IPS-NIHi7 (cell line): ENCODE data around the gene IRF2BPL.

Experiments used
- DNase-seq: peaks from one replicate; pipeline ENCODE4 v3.0.0; 2012; ENCODE audit warnings: mixed read lengths; ENCODE audit errors: extremely low spot score

The IRF2BPL gene

DNA sequence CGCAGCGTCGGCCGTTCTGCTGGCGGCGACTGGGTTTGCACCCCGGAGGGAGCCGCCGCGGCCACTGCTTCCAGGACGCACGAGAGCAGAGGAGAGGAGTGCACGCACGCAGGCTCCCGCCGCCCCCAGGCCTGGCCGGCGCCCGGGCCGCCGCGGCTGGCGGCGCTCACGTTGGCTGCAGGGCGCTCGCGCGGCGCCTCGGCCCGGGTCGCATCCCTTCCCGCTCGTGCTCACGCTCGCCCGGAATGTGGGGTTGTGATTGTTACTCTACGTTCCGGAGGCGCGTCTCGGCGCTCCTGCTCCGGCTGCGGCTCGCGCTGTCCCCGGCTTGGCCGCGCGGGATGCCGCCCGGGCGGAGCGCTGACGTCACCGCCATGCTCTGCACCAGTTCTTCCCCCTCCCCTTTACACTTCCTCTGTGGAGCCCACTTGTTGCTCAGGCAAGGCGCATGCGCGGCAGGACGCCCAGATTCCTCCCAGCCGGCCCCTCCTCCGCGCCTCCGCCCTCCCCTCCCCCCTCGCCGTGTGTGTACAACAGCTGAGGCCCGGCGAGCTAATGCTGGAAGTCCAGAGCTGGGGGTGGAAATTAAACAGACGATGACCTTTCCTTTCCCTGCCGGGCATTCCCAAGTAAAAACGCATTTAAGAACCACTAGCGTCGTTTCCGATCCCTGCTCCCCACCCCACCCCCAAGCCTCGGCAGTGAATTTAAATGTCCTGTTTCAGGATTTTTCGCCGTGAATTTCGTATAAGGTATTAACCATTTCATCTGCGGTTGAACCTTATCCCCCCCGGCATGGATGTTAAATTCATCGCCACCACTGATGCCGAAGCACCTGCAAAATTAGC is at the start of gene IRF2BPL:
IRF2BPL (minus strand) TSS at position 325 of the 848 bp plus-strand sequence. CDS start 916 bp downstream, outside the sequence.
- DNase-seq, result peak; percentile 92

DNA sequence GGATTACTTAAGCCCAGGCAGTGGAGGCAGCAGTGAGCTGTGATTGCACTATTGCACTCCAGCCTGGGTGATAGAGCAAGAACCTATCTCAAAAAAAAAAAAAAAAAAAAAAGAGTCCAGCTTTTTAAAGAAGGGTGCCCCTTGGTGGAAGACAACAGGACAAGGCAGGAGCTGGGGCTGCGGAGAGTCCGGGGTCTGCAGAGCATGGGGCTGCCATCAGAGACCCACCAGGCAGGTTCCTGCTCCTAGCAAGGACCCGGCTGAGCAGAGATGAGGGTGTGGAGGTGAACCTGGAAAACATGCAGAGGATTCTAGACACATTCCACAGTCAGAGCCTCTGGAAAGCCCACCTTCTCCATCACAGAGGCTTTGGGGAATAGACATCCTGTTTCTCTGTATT is 48.5 kb upstream of the IRF2BPL start:
- DNase-seq, result no peak

DNA sequence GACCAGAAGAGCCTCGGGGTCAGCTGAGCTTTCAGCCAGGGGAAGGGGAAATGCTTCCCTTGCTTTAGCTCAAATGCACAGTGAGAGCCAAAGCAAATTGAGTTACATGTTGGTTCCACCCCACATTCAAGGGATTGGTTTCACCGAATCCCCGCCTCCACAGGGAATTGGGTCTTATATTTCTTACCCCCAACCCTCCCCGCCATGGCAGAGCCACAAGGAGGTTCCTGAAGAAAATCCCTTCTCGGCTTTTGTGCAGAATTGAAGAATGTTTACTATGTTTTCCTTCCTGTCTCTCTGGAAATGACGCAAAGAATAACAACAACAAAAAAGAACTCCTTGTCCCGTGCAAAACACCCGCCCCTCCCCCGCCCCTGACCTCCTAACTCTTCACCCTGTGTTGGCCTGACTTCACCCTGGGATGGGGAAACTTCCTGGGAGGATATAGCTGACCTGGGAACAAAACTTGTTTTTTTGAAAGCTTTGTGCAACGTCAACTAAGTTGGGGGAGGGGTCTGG is 47.7 kb upstream of the IRF2BPL start:
- peak; percentile 58 for DNase-seq

DNA sequence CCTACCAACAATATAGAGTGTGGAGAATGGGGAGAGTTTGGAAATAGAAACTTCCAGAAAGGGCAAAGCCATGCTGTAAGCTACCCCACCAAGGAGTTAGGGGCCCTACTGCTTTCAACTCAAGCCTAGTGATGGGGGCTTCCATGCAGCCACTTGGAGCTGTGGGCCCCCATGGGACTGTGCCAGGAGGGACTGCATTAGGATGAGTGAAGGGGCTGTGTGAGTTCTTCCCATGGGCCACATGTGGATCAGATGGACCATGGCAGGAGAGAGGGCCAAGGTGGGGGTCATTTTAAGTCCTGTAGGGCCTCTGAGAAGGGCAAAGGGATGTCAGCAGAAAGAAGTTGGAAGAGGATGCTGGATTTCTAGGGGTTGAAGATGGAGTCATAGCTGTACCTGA is 46.5 kb upstream of the IRF2BPL start:
- no peak for DNase-seq

DNA sequence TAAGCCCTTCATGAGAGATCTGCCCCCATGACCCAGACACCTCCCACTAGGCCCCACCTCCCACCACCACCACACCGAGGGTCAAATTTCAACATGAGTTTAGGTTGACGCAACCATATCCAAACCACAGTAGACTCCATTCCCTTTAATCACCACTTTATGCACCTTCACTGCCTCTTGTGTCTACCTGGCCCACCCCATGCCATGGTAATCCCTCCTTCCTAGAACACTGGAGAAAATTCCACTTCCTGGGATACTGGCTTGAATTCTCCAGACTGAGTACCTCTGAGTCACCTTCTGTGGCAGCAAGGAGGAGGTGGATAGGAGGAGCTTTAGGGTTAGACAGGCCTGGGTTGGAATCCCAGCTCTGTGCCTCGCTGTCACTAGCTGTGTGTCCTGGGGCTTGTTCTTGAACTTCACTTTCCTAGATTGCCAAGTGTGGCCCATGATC is 43.5 kb upstream of the IRF2BPL start:
- DNase-seq, result no peak

DNA sequence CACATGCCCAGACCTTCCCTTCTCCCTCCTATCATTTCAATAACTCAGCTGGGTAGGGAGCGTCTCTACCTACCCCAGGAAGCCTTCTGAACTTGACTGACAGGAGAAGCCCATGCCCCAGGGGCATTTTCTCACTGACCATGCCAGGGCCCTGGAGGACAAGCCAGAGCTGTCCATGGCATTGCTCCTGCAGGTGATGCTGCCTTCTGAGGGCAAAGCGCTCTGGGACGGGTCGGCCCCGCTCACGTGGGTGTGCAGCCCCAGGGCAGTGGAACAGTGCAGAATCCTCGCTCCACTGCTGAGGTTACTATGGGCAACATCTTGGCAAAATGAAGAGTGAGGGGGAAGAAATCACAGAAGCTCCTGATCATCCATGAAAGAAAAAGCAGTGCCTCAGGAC is 41.0 kb upstream of the IRF2BPL start:
- DNase-seq, result no peak

DNA sequence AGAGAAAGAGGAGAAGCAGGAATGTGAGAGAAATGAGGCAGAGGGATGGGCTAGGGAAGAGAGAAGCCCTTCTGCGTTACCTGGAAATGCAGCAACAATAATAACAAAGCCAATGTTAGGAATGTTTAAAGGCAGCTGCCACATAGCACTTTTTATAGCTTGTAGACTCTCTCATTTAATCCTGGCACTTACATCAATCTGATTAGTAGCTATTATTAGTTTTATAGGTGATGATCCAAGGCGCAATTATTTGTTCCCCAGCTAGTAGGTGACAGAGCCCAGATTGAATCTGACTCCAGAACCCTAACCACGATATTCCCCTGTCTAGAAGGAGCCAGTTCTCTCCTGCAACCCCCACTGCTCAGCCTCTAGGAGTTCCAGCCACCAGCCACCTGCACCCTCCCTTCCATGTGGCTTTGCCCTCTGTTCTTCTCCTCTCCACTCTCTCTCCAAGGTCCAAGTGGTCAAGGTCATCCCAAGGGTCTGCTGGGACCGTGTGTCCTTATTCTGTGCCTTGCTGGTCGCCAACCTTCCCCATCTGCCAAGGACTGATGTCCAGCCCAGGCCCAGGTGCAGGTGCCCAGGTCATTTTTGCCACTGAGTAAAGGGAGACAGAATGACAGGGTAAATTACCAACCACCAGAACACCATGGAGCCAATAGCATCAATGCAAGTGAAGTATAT is 40.2 kb upstream of the IRF2BPL start:
- DNase-seq, result no peak

DNA sequence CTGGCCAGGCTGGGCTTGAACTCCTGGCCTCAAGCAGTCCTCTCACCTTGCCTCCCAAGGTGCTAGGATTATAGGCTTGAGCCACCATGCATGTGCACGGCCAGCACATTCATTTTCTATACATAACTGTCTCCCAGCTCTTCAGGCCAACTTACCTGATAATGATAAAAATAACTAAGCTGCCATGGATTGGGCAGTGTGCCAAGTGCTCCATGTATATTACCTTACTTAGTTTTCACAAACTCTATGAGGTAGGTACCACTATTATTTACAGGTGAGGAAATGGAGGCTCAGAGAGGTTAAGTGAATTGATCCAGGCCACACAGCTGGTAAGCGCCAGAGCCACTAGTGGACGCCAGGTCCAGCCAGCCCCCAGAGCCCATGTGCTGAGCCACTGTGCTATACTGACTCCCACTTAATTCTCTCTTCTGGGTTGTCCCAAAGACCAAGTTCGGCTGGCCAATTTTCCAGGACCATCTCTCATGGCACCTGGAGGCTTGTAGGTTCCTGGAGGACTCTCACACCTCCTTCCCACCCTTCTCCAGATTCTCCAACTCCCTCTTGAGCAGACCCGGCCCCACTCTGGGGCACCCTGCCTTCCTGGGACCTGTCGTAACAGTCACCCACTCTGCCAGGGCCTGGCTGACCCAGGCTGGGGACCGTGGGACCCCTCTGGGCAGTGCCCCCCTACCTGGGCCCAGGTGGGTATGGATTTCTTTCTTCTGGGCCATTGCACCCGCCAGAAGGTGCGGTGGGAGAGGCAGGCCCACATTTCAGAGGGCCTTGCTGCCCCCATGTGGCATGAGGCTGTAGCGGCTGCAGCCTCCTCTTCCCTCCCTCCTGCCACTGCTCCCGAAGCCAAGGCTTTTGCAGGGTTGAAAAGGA is 39.4 kb upstream of the IRF2BPL start:
- peak; percentile 82 for DNase-seq

DNA sequence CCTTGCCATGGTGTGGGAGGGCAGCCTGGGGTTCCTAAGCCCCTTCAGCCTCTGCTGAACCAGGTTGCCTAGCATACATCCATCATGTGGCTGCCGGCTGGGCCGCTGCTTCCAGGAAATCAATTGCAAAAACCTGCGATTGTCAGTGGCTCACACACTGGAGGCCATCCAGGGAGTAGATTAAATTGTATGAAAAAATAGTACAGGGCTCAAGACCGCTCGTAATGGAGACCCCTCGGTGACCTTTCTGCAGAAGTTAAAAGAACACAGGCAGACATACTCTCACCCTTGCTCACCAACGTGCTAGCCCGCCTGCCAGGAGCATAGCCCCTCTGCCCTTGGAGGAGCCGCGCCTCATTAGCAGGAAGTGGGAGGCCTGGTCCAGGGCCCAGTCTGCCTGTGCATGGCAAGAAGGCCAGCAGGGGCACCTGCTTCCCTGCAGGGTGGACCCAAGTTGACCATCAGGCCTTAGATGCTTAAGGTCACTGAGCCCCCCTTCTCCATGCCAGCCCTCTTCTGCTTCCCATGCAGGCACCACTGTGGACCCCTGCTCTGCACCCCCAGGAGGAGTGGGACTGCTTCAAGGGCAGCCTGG is 38.2 kb upstream of the IRF2BPL start:
- DNase-seq, result no peak

DNA sequence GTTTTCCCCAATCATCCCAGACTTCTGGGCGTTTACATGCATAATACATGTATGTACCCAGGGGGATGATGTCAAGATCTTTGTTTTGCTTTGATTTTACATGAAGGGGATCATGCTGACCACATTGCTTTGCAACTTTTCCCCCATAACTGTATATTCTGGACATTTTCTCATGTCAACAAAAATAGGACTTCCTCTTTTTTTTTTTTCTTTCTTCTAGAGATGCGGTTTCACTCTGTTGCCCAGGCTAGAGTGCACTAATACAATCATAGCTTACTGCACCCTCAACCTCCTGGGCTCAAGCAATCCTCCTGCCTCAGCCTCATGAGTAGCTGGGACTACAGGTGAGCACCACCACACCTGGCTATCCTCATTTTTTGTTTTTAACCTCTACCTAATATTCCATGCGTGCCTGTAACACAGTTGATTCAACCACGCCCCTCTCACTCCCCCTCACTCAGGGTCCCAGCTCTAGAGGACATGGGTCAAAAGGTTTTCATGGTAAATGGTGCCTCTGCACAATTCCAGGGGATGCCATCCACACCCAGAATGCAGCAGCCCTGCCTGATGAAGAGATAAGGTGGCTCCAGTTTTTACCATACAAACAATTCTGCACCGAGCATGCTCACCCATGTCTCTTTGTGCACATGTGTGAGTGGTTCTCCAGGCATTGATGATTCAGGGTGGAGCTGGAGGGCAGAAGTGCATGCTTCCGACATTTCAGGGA is 37.5 kb upstream of the IRF2BPL start:
- no peak for DNase-seq

DNA sequence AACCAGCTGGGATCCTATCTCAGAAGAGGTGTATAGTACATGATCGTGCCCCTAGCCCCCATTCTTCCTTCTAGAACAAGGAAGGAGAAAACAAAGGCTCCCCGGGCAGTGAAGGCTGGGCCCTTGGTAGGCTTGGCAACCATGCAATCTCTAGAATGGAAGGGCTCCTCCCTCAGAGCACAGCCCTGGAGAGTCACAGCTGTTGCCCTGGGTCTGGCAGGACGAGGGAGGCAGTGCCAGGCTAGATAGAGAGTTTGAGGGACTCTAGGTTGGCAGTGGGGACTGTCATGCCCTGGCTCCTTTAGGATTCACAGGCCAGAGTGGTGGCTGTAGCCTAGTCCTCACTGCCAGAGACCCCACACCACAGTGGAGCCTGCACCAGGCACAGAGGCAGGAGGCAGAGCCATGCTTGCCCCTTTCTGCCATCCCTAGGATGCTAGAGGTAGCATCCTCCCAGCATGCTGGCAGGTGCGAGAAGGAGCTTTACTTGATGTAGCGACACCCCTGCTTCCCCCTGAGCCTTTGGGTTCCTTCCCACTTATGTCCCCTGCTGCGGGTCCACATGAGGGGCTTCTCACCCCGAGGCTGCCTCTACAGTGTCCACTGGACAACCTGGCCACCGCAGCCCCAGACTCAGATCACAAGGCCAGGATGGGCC is 36.1 kb upstream of the IRF2BPL start:
- no peak for DNase-seq

DNA sequence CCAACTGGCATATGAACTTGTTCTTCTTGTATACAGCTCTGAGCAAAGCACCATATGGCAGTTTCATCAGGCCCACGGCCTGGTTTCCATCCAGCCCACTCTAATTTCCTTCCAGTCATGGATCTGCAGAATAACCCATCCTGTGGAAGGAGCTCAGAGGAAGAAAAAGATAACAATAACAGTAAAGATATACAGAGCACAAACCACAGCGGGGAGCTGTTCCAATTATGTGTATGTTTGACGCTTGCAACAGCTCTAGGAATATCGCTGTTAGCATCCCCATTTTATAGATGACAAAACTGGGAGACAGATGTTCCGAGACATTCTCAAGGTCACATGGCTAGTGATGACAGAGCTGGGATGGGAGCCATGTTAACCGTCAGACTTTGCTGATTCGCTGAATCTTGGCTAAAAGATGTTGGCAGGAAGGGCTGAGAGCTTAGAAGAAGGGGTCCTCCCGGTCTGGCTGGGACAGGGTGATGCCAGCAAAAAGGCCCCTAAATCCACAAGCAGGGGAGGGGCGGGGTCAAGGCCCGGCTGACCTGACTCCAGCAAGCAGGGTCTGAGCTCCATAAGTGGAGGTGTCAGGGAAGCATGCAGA is 35.2 kb upstream of the IRF2BPL start:
- DNase-seq, result no peak

DNA sequence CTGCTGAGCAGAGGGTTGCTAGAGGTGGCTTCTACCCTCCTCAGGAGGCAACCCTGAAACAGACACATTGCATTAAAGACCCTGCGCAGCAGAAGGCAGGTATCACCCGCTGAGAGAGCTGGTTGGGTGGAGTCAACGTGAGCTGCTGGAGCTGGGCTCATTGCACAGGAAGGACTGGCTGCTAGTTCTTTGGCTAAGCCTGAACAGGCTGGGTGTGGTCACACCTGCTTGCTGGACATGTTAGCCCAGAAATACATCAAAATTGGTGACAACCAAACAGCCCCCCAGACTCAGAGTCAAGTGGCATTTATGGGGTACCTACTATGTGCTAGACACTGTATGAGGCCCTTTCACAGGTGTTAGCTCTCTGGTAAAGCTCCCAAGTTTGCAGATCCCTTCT is 33.8 kb upstream of the IRF2BPL start:
- no peak for DNase-seq

DNA sequence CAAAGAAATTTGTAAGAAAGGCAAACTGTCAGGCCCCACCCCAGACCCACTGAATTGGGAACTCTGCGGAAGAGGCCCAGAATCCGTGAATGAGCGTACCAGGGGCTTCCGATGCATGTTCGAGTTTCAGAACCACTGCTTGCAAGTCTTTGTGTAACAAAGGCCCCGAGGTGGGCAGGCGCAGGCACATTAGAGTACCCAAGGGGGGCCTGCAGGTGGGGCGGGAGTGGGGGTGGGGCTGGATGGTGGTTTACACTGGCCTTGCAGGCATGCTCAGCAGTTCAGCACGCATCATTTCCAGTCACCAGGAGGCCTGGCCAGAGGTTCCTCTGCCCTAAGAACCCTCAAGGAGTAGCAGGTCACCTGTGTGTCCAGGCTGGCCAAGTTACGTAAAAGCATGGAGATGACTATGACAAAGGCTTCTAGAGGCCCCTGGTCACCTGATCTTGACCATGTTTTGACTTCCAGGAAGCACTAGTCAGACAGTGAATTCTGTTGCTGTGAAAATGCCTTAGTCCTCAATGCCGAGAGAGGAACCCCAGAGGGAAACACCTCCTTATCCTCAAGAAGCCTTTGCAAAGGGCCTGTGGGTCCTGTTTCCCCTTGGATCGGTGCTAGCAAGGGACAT is 33.2 kb upstream of the IRF2BPL start:
- DNase-seq, result no peak

DNA sequence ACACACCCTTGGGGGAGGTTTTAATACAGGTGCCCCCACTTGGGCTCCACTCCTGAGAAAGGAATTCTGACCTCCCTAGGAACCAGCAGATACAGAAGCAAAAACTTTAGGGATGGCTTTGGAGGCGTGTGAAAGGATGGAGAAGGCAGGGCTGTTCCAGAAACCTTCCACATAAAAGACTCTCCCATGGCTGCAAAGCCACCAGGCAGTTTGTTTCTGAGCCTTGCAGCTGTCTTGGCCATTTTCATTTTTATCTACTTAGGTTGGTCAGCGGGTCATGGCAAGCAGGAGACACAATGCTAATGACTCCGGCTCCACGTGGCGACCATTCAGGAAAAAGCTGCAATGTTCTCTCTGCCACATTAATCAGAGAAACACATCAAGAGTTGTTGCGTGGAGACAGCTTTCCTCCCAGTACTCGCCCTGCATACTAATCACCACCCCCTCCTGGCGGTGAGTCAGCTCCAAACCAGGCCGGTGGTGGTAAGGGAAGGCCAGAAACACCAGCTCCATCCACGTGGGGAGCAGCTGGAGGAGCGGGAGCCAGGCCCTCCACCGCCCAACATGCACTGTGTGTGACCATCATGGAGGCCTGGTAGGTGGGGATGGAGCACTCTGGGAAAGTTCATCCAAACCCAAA is 30.9 kb upstream of the IRF2BPL start:
- peak; percentile 83 for DNase-seq

DNA sequence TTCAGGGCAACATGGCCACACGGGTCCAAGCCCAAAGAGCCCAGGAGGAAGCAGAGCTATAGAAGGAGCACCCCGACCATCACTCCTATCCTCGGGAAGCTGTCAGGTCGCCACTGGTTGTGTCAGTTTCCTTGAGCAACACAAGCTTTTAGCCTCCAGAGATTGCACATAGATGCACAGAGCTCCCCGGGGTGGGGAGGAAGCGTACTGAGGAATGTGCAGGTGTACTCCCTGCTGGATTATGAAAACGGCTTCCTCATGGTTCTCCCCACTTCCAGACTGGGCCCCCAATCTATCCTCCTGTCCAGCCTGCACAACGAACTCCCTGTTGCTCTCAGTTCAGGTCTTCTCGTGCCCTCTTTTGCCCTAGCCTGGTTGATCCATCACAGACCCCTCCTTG is 30.3 kb upstream of the IRF2BPL start:
- no peak for DNase-seq

DNA sequence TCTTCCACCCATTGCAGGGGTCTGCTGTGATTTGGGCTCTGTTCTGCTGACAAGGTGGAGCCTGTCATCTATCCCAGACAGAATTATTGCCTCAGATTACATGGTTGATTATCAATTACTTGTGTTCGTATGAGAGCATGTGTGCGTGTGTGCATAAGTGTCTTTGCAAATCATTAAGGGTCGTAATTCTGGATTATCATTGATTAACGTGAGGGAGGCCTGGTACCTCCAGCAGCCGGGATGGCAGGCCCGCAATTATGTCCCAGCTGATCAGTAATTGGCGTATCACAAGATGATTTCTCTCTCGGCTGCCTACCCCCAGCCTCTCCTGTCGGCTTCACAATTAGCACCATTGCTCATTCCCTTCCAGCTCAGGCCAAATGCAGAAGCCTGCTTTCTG is 29.6 kb upstream of the IRF2BPL start:
- no peak for DNase-seq

DNA sequence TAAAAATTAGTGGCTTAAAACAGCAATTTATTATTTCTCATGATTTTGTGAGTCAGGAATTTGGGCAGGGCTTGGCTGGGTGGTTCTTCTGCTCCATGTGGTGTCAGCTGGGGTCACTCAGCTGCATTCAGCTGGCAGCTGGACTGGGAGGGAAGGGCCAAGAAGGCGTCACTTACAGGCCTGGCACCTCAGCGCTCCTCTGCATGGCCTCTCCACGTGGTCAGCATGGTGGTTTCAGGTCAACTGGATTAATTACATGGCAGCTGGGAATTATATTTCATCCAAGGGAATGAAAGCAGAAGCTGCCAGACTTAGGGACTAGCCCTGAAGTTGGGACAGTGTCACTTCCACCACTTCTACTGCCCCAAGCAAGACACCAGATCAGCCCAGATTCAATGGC is 27.5 kb upstream of the IRF2BPL start:
- DNase-seq, result no peak

DNA sequence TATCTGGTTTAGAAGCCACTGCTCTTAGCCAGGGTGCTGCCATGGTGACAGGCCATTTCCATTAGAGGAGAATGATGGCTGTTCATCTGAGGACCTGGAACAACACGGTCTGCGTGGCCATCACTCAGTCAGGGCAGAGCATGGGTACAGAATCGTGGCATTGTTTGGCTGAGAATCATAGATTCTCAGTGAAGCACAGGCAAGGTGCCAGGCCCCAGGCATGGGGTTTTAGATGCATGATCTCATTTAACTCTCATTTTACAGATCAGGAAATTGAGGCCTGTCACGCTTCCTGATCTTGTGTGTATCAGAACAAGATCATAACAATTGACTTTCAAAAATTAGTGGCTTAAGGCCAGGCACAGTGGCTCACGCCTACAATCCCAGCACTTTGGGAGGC is 26.8 kb upstream of the IRF2BPL start:
- no peak for DNase-seq
